ENCODE data around the gene CPXM1. TPM values are rescaled to one million over a fixed set of nuclear protein-coding genes. Genes with fewer than 3 reads are reported as not detected.
"Not testable (repeated sequence)": the region's sequence is repeated elsewhere in the genome, so short reads cannot be mapped to it uniquely, and the experiment has no call there.

Gene CPXM1
- total RNA-seq, 1 donor from 2014 or later, result 155 TPM

DNA sequence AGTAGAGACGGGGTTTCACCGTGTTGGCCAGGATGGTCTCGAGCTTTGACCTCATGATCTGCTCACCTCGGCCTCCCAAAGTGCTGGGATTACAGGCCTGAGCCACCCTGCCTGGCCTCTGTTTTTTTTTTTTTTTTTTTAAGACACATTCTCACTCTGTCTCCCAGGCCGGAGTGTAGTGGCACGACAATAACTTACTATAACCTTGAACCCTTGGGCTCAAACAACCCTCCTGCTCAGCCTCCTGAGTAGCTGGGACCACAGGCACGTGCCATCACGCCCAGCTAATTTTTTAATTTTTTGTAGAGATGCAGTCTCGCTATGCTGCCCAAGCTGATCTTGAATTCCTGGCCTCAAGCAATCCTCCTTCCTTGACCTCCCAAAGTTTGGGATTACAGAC is 26.6 kb downstream of the CPXM1 start:
- peaks cover 8% of the 10 kb centered on the region for H3K9me3 Mint-ChIP-seq
- no peak overlapping the region for H3K27ac Mint-ChIP-seq
- H3K4me3 Mint-ChIP-seq, result no peak overlapping the region
- H3K36me3 Mint-ChIP-seq, result no peaks in the 10 kb centered on the region
- TF ChIP-seq, protein P1, sequence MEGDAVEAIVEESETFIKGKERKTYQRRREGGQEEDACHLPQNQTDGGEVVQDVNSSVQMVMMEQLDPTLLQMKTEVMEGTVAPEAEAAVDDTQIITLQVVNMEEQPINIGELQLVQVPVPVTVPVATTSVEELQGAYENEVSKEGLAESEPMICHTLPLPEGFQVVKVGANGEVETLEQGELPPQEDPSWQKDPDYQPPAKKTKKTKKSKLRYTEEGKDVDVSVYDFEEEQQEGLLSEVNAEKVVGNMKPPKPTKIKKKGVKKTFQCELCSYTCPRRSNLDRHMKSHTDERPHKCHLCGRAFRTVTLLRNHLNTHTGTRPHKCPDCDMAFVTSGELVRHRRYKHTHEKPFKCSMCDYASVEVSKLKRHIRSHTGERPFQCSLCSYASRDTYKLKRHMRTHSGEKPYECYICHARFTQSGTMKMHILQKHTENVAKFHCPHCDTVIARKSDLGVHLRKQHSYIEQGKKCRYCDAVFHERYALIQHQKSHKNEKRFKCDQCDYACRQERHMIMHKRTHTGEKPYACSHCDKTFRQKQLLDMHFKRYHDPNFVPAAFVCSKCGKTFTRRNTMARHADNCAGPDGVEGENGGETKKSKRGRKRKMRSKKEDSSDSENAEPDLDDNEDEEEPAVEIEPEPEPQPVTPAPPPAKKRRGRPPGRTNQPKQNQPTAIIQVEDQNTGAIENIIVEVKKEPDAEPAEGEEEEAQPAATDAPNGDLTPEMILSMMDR (IDR thresholded peaks at IDR 0.05; ENCODE audit: unreplicated experiment), result no peak
- no peaks in the 10 kb centered on the region for H3K4me1 Mint-ChIP-seq
- peaks cover 23% of the 10 kb centered on the region for H3K27me3 Mint-ChIP-seq (ENCODE audit: low read depth)
- no peak for DNase-seq (ENCODE audit: low spot score in 2 of 2, unreplicated experiment in 2 of 2)

DNA sequence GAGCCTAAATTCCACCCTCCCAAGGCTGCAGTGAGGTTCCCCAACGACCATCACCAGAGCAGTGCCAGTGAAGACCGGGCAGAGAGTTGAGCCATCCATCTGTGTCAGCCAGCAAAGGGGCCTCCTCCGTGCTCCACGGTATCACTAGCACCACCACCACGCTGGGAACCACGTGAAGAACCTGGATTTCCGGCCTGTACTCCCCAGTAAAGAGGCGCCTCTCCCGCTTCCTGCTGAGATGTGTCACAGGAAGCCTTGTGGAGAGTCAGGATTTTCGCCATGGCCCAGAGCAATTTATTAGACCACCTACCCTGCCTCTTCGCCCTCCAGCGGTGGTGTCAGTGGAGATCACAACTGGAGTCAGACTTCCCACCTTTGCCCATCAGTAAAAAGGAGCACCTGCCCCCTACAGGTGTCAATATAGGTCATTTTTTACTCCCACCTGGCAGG is 28.8 kb downstream of the CPXM1 start:
- H3K27ac Mint-ChIP-seq, result no peak overlapping the region

DNA sequence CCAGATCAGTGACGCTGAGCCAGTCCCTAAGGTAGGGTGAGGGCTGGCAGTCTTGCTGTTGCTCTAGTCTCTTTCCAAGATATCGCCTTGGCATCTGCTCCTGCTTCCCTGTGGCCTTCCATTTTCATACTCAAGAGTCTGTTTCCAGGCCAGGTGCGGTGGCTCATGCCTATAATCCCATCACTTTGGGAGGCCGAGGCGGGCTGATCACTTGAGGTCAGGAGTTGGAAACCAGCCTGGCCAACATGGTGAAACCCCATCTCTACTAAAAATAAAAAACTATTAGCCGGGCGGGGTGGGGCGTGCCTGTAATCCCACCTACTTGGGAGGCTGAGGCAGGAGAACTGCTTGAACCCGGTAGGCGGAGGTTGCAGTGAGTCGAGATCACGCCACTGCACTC is 30.3 kb downstream of the CPXM1 start:
- not testable (repeated sequence) for H3K27ac Mint-ChIP-seq; H3K36me3 Mint-ChIP-seq; H3K9me3 Mint-ChIP-seq; H3K4me1 Mint-ChIP-seq; DNase-seq (ENCODE audit: low spot score in 2 of 2, unreplicated experiment in 2 of 2); H3K4me3 Mint-ChIP-seq
- H3K27me3 Mint-ChIP-seq (ENCODE audit: low read depth), result peaks cover 26% of the 10 kb centered on the region

More for the DNA sequence above, 28.8 kb downstream of the CPXM1 start:
- DNase-seq (ENCODE audit: low spot score in 2 of 2, unreplicated experiment in 2 of 2), result no peak
- no peaks in the 10 kb centered on the region for H3K36me3 Mint-ChIP-seq
- no peak overlapping the region for H3K4me3 Mint-ChIP-seq
- H3K9me3 Mint-ChIP-seq, result peaks cover 5% of the 10 kb centered on the region
- TF ChIP-seq, protein P1 (IDR thresholded peaks at IDR 0.05; ENCODE audit: unreplicated experiment), result no peak
- H3K4me1 Mint-ChIP-seq, result no peaks in the 10 kb centered on the region
- H3K27me3 Mint-ChIP-seq (ENCODE audit: low read depth), result peaks cover 27% of the 10 kb centered on the region

DNA sequence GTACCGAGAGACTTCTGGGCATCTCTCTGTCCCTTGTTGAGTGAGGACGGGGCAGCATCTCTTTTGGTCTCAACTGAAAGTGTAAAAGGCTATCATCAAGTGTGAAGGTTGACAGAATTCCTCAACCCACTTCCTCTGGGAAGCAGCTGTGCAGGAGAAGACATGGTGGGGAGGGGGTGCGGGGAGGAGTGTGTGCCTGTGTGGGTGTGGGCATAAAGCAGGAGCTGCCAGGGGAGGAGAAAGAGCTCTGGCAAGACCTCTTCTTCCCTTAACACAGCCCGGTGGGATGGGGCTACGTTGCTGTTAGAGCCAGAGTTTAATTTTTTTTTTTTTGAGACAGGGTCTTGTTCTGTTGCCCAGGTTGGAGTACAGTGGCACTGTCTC is 31.8 kb downstream of the CPXM1 start:
- Mint-ChIP-seq H3K4me1 (no peaks in the 10 kb centered on the region), H3K36me3 (no peaks in the 10 kb centered on the region), H3K9me3 (no peaks in the 10 kb centered on the region), H3K4me3 (no peak overlapping the region), H3K27ac (no peak overlapping the region), H3K27me3 (ENCODE audit: low read depth) (peaks cover 31% of the 10 kb centered on the region)
- DNase-seq (ENCODE audit: low spot score in 2 of 2, unreplicated experiment in 2 of 2), result no peak
- TF ChIP-seq, protein P1 (IDR thresholded peaks at IDR 0.05; ENCODE audit: unreplicated experiment), result no peak

DNA sequence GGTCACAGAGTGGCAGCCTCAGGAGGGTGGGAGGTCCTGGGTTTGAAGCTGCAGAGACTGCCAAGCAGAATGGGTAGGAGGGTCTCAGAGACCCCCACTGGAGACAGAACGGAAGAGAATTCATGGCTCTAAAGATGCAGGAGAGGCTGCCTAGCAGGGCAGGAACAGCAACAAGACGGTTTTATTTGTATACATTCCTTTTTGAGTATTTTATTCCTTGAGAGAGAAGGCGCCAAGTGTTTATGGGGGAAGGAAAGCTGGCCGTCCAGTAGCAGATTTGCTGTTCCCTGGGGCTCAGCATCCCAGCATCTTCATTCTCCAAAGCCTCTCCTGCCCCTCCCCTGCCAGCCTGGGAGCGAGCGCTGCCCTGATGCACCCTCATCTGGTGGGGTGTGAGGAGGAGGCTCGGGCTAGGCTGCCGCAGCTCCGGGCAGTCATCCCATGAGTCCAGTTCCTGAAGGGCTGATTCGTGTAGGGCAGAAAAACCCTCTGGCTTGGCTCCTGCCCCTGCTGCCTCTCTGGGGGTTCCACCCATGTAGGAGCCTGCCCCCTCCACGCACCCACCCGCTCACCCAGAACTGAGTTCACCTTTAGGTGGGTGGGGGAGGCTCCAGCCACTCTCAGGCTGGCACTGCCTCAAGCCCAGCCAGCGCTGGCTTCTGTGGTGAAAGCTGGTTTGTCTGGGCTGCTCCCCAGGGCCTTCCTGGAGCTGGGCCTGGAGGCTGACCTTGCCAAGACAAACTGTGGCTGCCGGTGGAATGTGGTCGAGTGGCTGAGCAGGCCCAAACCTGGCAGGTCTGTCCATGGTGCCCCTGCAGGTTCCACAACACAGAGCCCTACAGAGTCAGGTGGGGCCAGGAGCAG is 32.4 kb downstream of the CPXM1 start:
- Mint-ChIP-seq H3K36me3 (no peaks in the 10 kb centered on the region), H3K27me3 (ENCODE audit: low read depth) (peaks cover 35% of the 10 kb centered on the region), H3K27ac (no peak overlapping the region), H3K4me1 (peaks cover 4% of the 10 kb centered on the region), H3K4me3 (no peak overlapping the region), H3K9me3 (no peaks in the 10 kb centered on the region)
- no peak for DNase-seq (ENCODE audit: low spot score in 2 of 2, unreplicated experiment in 2 of 2)
- TF ChIP-seq, protein P1 (IDR thresholded peaks at IDR 0.05; ENCODE audit: unreplicated experiment), result no peak

DNA sequence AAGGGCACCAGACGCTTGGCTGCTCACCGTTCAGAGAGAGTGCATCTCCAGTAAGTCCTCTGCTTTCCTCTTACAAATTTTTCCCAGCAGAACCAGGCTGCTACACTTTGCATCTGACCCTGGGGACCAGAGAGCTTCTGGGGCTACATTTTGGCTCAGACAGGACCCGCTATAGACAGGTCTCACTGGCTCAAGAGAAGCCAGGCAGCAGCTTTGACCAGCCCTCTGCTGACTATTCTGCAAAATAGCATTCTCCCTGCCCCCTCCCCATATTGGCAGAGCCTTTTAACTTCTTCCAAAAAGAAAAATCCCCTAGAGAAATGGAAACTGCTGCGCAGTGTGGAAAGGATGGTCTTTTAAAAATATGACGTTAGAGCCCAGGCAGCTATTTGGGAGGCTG is 37.2 kb downstream of the CPXM1 start:
- peaks cover 13% of the 10 kb centered on the region for H3K4me1 Mint-ChIP-seq
- no peaks in the 10 kb centered on the region for H3K9me3 Mint-ChIP-seq
- TF ChIP-seq, protein P1 (IDR thresholded peaks at IDR 0.05; ENCODE audit: unreplicated experiment), result no peak
- peaks cover 25% of the 10 kb centered on the region for H3K27me3 Mint-ChIP-seq (ENCODE audit: low read depth)
- H3K27ac Mint-ChIP-seq, result no peak overlapping the region
- H3K4me3 Mint-ChIP-seq, result no peak overlapping the region
- no peaks in the 10 kb centered on the region for H3K36me3 Mint-ChIP-seq
- DNase-seq (ENCODE audit: low spot score in 2 of 2, unreplicated experiment in 2 of 2), result no peak

Measured in mesothelial cell of epicardium (in vitro differentiated cells).